HG03045 (cell line): Measurements from ENCODE around the gene DHODH.
"Not testable (repeated sequence)": the region's sequence is repeated elsewhere in the genome, so short reads cannot be mapped to it uniquely, and the experiment has no call there.

ENCODE experiments used
- ATAC-seq: cut with Tn5 transposase; IDR thresholded peaks from one replicate; pipeline ENCODE4 v1.9.1; 2021; ENCODE audit warnings: mild to moderate bottlenecking, moderate library complexity; ENCODE audit not compliant: unreplicated experiment

The DHODH gene

DNA sequence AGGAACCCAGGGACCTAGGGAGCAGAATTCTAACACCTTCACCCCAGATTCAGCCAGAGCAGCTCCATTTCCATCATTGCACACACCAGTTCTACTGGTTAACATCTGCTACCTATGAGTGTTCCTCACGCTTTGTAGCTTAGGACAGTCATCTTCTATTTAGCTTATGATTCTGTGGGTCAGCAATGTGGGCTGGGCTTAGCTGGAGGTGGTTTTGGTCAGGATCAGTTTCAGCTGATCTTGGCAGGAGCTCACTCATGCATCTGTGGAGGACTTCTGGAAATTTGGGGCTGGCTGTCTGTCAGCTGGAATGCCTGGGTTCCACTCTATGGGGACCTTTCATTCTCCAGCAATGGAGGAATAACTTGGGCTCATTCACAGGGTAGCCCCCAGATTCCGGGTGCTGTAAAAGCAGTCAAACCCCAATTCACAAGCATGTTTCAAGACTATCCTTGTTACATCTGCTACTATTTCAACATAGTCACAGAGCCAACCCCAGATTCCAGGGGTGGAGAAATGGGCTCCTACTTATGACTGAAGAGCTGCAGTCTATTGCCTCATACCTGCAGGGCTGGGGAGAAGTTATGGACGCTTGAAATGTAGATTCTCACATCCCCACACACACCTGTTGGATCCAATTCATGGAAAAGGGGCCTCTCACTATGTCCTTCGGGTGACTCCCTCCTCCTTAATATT lies 42.4 kb downstream of the DHODH start:
- ATAC-seq, result no peak

- ATAC-seq, result no peak
Observed at GRCh38 chr16:72051818-72052217, 43.3 kb downstream of the DHODH start.

GRCh38 chr16:72054254-72054847 lies 45.8 kb downstream of the DHODH start, which contains the start of gene HP:
TSS of gene HP (plus strand) at chr16:72054505. CDS start at chr16:72054653, 148 bp downstream.
- ATAC-seq, result not testable (repeated sequence)

GRCh38 chr16:72055911-72056310 lies 47.4 kb downstream of the DHODH start:
- ATAC-seq, result no peak

DNA sequence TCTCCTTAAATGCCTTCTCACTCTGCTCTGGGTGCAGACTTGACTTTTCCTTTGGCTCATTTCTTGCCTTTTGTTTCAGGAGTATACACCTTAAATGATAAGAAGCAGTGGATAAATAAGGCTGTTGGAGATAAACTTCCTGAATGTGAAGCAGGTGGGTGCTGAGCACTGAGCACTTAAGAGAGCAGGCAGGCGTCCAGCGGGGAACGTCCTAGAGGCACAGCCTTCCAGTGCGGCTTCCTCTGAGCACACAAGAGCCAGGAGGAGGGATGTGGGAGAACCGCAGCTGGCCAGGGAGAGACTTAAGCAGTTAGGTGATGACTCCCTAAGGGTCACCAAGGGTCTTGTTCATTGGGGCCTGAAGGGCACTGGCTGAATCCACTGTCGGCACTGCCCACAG lies 48.8 kb downstream of the DHODH start:
- not testable (repeated sequence) for ATAC-seq

DNA sequence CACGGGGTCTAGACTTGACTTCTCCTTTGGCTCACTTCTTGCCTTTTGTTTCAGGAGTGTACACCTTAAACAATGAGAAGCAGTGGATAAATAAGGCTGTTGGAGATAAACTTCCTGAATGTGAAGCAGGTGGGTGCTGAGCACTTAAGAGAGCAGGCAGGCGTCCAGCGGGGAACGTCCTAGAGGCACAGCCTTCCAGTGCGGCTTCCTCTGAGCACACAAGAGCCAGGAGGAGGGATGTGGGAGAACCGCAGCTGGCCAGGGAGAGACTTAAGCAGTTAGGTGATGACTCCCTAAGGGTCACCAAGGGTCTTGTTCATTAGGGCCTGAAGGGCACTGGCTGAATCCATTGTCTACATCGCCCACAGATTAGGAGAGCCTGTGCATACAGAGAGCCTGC lies 50.5 kb downstream of the DHODH start:
- not testable (repeated sequence) for ATAC-seq

GRCh38 chr16:72060405-72060804 lies 51.9 kb downstream of the DHODH start:
- no peak for ATAC-seq

DNA sequence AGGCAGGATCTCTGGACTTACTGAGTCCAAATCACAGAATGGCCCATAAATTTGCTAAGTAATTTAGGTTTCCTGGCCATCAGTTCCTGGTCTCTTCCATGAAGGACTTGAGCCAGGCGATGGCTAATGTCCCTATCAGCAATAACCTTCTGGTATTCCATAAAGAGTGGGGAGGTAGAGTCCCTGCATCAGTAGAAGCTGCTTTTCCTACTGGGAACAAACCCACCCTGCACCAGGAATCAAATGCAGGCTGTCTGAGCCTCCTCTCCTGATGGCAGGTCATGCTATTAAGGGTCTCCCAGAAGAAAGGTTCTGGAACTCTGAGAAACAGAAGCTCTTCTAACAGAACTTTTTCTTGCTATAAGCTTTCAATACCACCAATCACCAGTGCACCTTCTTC lies 53.0 kb downstream of the DHODH start:
- no peak for ATAC-seq

DNA sequence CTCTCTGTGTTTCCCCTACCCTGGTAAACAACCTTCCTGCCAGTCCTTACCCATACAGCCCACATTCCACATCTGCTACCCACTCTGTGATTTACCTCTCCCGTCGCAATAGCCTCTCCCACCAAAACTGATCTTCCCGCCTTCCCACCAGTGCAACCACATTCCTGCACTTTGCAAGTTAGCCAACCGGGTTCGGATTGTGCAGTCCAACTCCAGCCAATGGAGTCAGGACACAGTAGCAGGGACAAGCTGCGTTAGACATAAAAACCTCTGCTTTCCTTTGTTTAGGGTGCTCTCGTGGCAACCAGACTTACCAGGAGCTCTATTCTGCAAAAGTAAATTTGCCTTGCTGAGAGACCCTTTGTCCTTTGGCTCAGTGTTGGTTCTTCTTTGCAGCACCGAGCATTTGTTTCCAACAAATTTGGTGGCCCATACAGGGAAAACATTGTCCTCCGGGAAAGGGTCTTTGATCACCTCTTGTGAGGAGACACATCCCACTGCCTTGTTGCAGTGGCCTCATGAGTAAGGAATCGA lies 55.9 kb downstream of the DHODH start:
- no peak for ATAC-seq

GRCh38 chr16:72066747-72067146 lies 58.2 kb downstream of the DHODH start:
- no peak for ATAC-seq

- no peak for ATAC-seq
Observed at GRCh38 chr16:72068930-72069329, 60.4 kb downstream of the DHODH start.

- ATAC-seq, result no peak
Observed at GRCh38 chr16:72072514-72073342, 64.2 kb downstream of the DHODH start.

GRCh38 chr16:72073560-72074230 lies 65.2 kb downstream of the DHODH start:
- ATAC-seq, result no peak

DNA sequence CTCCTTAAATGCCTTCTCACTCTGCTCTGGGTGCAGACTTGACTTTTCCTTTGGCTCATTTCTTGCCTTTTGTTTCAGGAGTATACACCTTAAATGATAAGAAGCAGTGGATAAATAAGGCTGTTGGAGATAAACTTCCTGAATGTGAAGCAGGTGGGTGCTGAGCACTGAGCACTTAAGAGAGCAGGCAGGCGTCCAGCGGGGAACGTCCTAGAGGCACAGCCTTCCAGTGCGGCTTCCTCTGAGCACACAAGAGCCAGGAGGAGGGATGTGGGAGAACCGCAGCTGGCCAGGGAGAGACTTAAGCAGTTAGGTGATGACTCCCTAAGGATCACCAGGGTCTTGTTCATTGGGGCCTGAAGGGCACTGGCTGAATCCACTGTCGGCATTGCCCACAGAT lies 66.5 kb downstream of the DHODH start:
- not testable (repeated sequence) for ATAC-seq
